Fibroblast of lung (primary cell): ENCODE measurements around the gene ITSN1. TPM values are rescaled to one million over a fixed set of nuclear protein-coding genes. Genes with fewer than 3 reads are reported as not detected.

Source experiments
- DNase-seq, 2 donors: peaks; one replicate each; pipeline versions ENCODE4 v3.0.0 to v3.0.0-alpha.2; 2010; ENCODE audit warnings: low read depth in 2 of 2
- H2AFZ ChIP-seq: 2 replicates; pipeline ENCODE4 v1.5.1; 2012; ENCODE audit warnings: low read length, control low read depth, inconsistent platforms
- H3K27ac ChIP-seq: 2 replicates; pipeline ENCODE4 v1.5.1; 2011; ENCODE audit warnings: low read length, control low read depth; ENCODE audit not compliant: insufficient read depth
- H3K27me3 ChIP-seq: 2 replicates; pipeline ENCODE4 v1.5.1; 2011; ENCODE audit warnings: mild to moderate bottlenecking, low read length; ENCODE audit not compliant: control insufficient read depth, insufficient read depth
- H3K36me3 ChIP-seq: 2 replicates; pipeline ENCODE4 v1.5.1; 2011; ENCODE audit warnings: low read length; ENCODE audit not compliant: control insufficient read depth, insufficient read depth
- H3K4me1 ChIP-seq: 2 replicates; pipeline ENCODE4 v1.5.1; 2011; ENCODE audit warnings: low read length; ENCODE audit not compliant: control insufficient read depth, insufficient read depth; ENCODE audit errors: extremely low read depth
- H3K4me2 ChIP-seq: 2 replicates; pipeline ENCODE4 v1.5.1; 2011; ENCODE audit warnings: low read length, control low read depth; ENCODE audit not compliant: insufficient read depth; ENCODE audit errors: extremely low read depth
- H3K4me3 ChIP-seq, 4 experiments: fragments of 200-600 bp in 1 of 4; sonication (generic) in 1 of 4; replicated peaks in 1 of 4; 2 replicates each; pipeline ENCODE4 v1.5.1; 2011 to 2016; ENCODE audit warnings: low read length in 4 of 4, low read depth in 3 of 4, mild to moderate bottlenecking in 3 of 4, control low read depth in 2 of 4, inconsistent platforms in 1 of 4, mixed read lengths in 1 of 4; ENCODE audit not compliant: insufficient read depth in 1 of 4; ENCODE audit errors: control extremely low read depth in 1 of 4
- H3K79me2 ChIP-seq: 2 replicates; pipeline ENCODE4 v1.5.1; 2012; ENCODE audit warnings: mild to moderate bottlenecking, low read length, inconsistent platforms; ENCODE audit not compliant: control insufficient read depth, insufficient read depth
- H3K9ac ChIP-seq: 2 replicates; pipeline ENCODE4 v1.5.1; 2011; ENCODE audit warnings: mild to moderate bottlenecking, low read length, control low read depth; ENCODE audit not compliant: insufficient read depth
- H3K9me3 ChIP-seq: 2 replicates; pipeline ENCODE4 v1.5.1; 2012; ENCODE audit warnings: low read depth, low read length; ENCODE audit not compliant: control insufficient read depth, insufficient read depth
- H4K20me1 ChIP-seq: 2 replicates; pipeline ENCODE4 v1.5.1; 2011; ENCODE audit warnings: low read length; ENCODE audit not compliant: control insufficient read depth, insufficient read depth; ENCODE audit errors: extremely low read depth
- EZH2 ChIP-seq: IDR thresholded peaks from 2 replicates; pipeline ENCODE4 v1.5.1; 2012; ENCODE audit warnings: low read length, control low read depth, mild to moderate bottlenecking; ENCODE audit errors: missing control alignments
- polyA plus RNA-seq, 2 donors: library from polyadenylated mRNA; depleted of rRNA in 1 of 2; stranded (reverse) in 1 of 2; unstranded in 1 of 2; fragments of >200 nt; gene quantifications; 2 replicates each; pipeline ENCODE4 v1.2.1, GENCODE V29; 2011 to 2012; ENCODE audit warnings: missing spikeins in 1 of 2
- total RNA-seq: library from RNA; depleted of rRNA; stranded (reverse); fragments of >200 nt; gene quantifications from 2 replicates; pipeline ENCODE4 v1.2.1, GENCODE V29; 2014
- TF ChIP-seq, protein P1 (sequence below), 2 donors: IDR thresholded peaks in 1 of 2; conservative IDR thresholded peaks in 1 of 2; 1 replicate in 1 of 2; 2 replicates in 1 of 2; pipeline ENCODE4 v1.5.1; 2011 to 2012; ENCODE audit warnings: low read length in 2 of 2, control low read depth in 1 of 2, inconsistent platforms in 1 of 2, low read depth in 1 of 2, mild to moderate bottlenecking in 1 of 2

ITSN1 gene
- total and polyA plus RNA-seq, 2 donors (not counting 1 experiment from before 2014, with no cell fraction given), result 34.7 to 63.1 TPM

GRCh38 chr21:33835920-33836319 is 193.6 kb downstream of the ITSN1 start:
- no peaks in the 10 kb centered on the region for H3K4me1 ChIP-seq
- DNase-seq, result no peak
- no peak overlapping the region for H3K4me2 ChIP-seq
- no peaks in the 10 kb centered on the region for H3K36me3 ChIP-seq
- no peaks in the 10 kb centered on the region for H3K27me3 ChIP-seq
- H3K9ac ChIP-seq, result no peak overlapping the region
- H3K4me3 ChIP-seq, result no peak overlapping the region
- H3K27ac ChIP-seq, result no peak overlapping the region
- H2AFZ ChIP-seq, result no peak overlapping the region
- H3K9me3 ChIP-seq, result no peaks in the 10 kb centered on the region
- TF ChIP-seq EZH2, result no peak
- TF ChIP-seq, protein P1, sequence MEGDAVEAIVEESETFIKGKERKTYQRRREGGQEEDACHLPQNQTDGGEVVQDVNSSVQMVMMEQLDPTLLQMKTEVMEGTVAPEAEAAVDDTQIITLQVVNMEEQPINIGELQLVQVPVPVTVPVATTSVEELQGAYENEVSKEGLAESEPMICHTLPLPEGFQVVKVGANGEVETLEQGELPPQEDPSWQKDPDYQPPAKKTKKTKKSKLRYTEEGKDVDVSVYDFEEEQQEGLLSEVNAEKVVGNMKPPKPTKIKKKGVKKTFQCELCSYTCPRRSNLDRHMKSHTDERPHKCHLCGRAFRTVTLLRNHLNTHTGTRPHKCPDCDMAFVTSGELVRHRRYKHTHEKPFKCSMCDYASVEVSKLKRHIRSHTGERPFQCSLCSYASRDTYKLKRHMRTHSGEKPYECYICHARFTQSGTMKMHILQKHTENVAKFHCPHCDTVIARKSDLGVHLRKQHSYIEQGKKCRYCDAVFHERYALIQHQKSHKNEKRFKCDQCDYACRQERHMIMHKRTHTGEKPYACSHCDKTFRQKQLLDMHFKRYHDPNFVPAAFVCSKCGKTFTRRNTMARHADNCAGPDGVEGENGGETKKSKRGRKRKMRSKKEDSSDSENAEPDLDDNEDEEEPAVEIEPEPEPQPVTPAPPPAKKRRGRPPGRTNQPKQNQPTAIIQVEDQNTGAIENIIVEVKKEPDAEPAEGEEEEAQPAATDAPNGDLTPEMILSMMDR (conservative IDR thresholded peaks at IDR 0.05 in 1 of 2, IDR thresholded peaks at IDR 0.05 in 1 of 2; ENCODE audit: low read depth in 1 of 2, low read length in 2 of 2), result no peak
- H4K20me1 ChIP-seq, result no peaks in the 10 kb centered on the region
- no peaks in the 10 kb centered on the region for H3K79me2 ChIP-seq

DNA sequence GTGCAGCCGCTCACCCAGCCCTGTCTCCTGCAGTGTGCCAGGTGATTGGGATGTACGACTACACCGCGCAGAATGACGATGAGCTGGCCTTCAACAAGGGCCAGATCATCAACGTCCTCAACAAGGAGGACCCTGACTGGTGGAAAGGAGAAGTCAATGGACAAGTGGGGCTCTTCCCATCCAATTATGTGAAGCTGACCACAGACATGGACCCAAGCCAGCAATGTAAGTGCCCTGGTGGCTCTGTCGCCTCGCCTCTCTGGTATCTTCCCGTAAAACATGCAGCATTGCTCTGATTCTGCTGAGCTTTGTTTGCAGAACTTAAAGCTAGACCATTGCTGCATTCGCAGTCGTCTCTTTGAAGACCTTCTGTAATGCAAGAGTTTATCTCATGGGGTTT is 194.1 kb downstream of the ITSN1 start:
- Histone ChIP-seq H2AFZ (no peak overlapping the region), H4K20me1 (no peaks in the 10 kb centered on the region), H3K4me2 (no peak overlapping the region), H3K79me2 (no peaks in the 10 kb centered on the region), H3K36me3 (no peaks in the 10 kb centered on the region), H3K27ac (no peak overlapping the region), H3K9me3 (no peaks in the 10 kb centered on the region), H3K27me3 (no peaks in the 10 kb centered on the region), H3K4me1 (no peaks in the 10 kb centered on the region), H3K9ac (no peak overlapping the region), H3K4me3 (no peak overlapping the region)
- peak in 1 of 2 donors; percentile 37 for DNase-seq
- TF ChIP-seq EZH2, result no peak
- TF ChIP-seq, protein P1 (conservative IDR thresholded peaks at IDR 0.05 in 1 of 2, IDR thresholded peaks at IDR 0.05 in 1 of 2; ENCODE audit: low read depth in 1 of 2, low read length in 2 of 2), result no peak

DNA sequence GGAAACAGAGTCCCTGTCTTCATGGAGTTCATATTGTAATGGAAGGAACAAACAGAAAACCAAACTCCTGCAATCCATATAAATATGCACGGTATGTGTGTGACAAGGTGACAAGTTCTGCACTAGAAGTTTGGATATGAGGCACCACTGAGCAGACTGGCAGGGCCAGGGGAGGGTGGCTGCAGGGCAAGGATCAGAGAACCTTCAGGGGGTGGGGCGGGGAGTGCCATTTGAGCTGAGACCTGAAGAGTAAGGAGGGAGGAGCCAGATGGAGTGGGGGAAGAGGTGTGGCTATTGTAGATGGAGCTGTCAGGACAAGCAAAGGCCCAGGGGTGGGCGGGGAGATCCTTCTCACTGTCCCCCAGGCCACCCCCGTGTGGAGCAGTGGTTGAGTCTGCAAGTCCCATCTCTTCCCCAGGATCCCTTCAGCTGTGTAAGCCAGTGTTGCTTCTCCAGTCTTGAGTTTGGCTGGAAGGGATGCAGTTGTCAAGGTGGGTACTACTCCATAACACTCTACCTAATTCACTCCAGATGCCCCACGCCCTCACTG is 196.9 kb downstream of the ITSN1 start:
- no peak overlapping the region for H3K4me3 ChIP-seq
- no peaks in the 10 kb centered on the region for H3K27me3 ChIP-seq
- no peak overlapping the region for H2AFZ ChIP-seq
- no peak overlapping the region for H3K27ac ChIP-seq
- no peaks in the 10 kb centered on the region for H3K4me1 ChIP-seq
- no peak overlapping the region for H3K4me2 ChIP-seq
- H3K79me2 ChIP-seq, result no peaks in the 10 kb centered on the region
- H3K36me3 ChIP-seq, result no peaks in the 10 kb centered on the region
- no peaks in the 10 kb centered on the region for H4K20me1 ChIP-seq
- no peak for DNase-seq
- TF ChIP-seq, protein P1 (conservative IDR thresholded peaks at IDR 0.05 in 1 of 2, IDR thresholded peaks at IDR 0.05 in 1 of 2; ENCODE audit: low read depth in 1 of 2, low read length in 2 of 2), result no peak
- TF ChIP-seq EZH2, result no peak
- H3K9me3 ChIP-seq, result no peaks in the 10 kb centered on the region
- H3K9ac ChIP-seq, result no peak overlapping the region
